ENCODE data around the gene CFAP46. TPM values are rescaled to one million over a fixed set of nuclear protein-coding genes. Genes with fewer than 3 reads are reported as not detected.

The CFAP46 gene
- total and polyA plus RNA-seq, 10 of the 15 experiments (the other 5 are each of a cell fraction or from before 2014, with no cell fraction given): 0.01 to 0.18 (median 0.03) TPM; not detected in 7

- DNase-seq (ENCODE audit: low read depth, low spot score): no peak
- ATAC-seq: no peak
- ChIA-PET CTCF (no interaction called here), SMC1A (ENCODE audit: uncharacterized antibody, unreplicated experiment) (no interaction called here), POLR2A (no interaction called here), RAD21 (ENCODE audit: unreplicated experiment) (no interaction called here)
- Histone ChIP-seq H3K4me2 (ENCODE audit: control insufficient read depth, insufficient read depth) (no peak overlapping the region), H3K4me1 (ENCODE audit: control insufficient read depth, insufficient read depth, low read length) (no peaks in the 10 kb centered on the region), H3K9me3 (replicated peaks; ENCODE audit: control insufficient read depth, insufficient read depth, low read length) (no peaks in the 10 kb centered on the region), H3K36me3 (ENCODE audit: control insufficient read depth in 2 of 2, insufficient read depth in 2 of 2, low read length in 1 of 2) (no peaks in the 10 kb centered on the region), H3K27me3 (replicated peaks in 1 of 2; ENCODE audit: control insufficient read depth in 2 of 2, insufficient read depth in 2 of 2, low read length in 1 of 2) (no peaks in the 10 kb centered on the region; a peak in 1 of 4 replicates), H3K4me3 (no peak overlapping the region), H3K79me2 (ENCODE audit: control insufficient read depth, insufficient read depth, low read length) (no peaks in the 10 kb centered on the region), H4K20me1 (ENCODE audit: control insufficient read depth, insufficient read depth) (no peaks in the 10 kb centered on the region), H3K9ac (ENCODE audit: control insufficient read depth, insufficient read depth, low read length) (no peak overlapping the region), H3K27ac (ENCODE audit: control insufficient read depth, insufficient read depth) (no peak overlapping the region), H2AFZ (ENCODE audit: control insufficient read depth, low read depth, low read length) (no peak overlapping the region)
- intact Hi-C loops (cut with micrococcal nuclease; ENCODE audit: unreplicated experiment) (no loop called here), in situ Hi-C loops (cut with MboI) (no loop called here)
- 3% methylated on average over 25 of the region's 30 CpGs for WGBS (ENCODE audit: insufficient coverage, insufficient replicate concordance, low lambda C conversion rate, missing lambda C conversion rate)
- TF ChIP-seq FOXK2 (IDR thresholded peaks at IDR 0.05) (no peak), ZNF207 (IDR thresholded peaks at IDR 0.05; ENCODE audit: borderline replicate concordance) (no peak), WRNIP1 (IDR thresholded peaks at IDR 0.05; ENCODE audit: borderline replicate concordance, low read depth, low read length) (no peak), GABPA (IDR thresholded peaks at IDR 0.05; ENCODE audit: low read depth) (no peak)
- BruUV-seq (replicated peaks): no TSS peak
- FAIRE-seq: no peak
Observed at GRCh38 chr10:132915411-132915810, 27.0 kb downstream of the CFAP46 start.

- in situ Hi-C loops (cut with MboI): no loop called here
- CTCF ChIA-PET: interaction anchor here (0.6 kb wide), 1 partner anchor 260 kb away, joined by 3 read pairs; no protein-coding TSS in a partner anchor
- no peak for TF ChIP-seq CBX5 (IDR thresholded peaks at IDR 0.05; ENCODE audit: low read depth)
- TF ChIP-seq PRDM15 (CRISPR knock-in tag; IDR thresholded peaks at IDR 0.05): no peak
- TF ChIP-seq ZNF274 (IDR thresholded peaks at IDR 0.05; ENCODE audit: insufficient read depth, insufficient read length): no peak
- no peak for TF ChIP-seq ZSCAN29 (IDR thresholded peaks at IDR 0.05)
- no peak for TF ChIP-seq RELB (IDR thresholded peaks at IDR 0.05; ENCODE audit: low read depth)
- no peak for TF ChIP-seq HCFC1 (IDR thresholded peaks at IDR 0.05; ENCODE audit: low read length)
- no peak for TF ChIP-seq BRCA1 (IDR thresholded peaks at IDR 0.05; ENCODE audit: low read depth, low read length)
- intact Hi-C loops (cut with micrococcal nuclease; ENCODE audit: unreplicated experiment): no loop called here
- Histone ChIP-seq H4K20me1 (ENCODE audit: control insufficient read depth, insufficient read depth) (no peaks in the 10 kb centered on the region), H3K79me2 (ENCODE audit: control insufficient read depth, insufficient read depth, low read length) (no peaks in the 10 kb centered on the region), H3K27me3 (replicated peaks in 1 of 2; ENCODE audit: control insufficient read depth in 2 of 2, insufficient read depth in 2 of 2, low read length in 1 of 2) (no peaks in the 10 kb centered on the region; a peak in 1 of 4 replicates), H3K4me2 (ENCODE audit: control insufficient read depth, insufficient read depth) (no peak overlapping the region), H3K4me1 (ENCODE audit: control insufficient read depth, insufficient read depth, low read length) (no peaks in the 10 kb centered on the region), H3K9me3 (replicated peaks; ENCODE audit: control insufficient read depth, insufficient read depth, low read length) (no peaks in the 10 kb centered on the region), H3K9ac (ENCODE audit: control insufficient read depth, insufficient read depth, low read length) (no peak overlapping the region), H3K27ac (ENCODE audit: control insufficient read depth, insufficient read depth) (no peak overlapping the region), H2AFZ (ENCODE audit: control insufficient read depth, low read depth, low read length) (no peak overlapping the region), H3K4me3 (no peak overlapping the region), H3K36me3 (ENCODE audit: control insufficient read depth in 2 of 2, insufficient read depth in 2 of 2, low read length in 1 of 2) (no peaks in the 10 kb centered on the region)
- SMC1A ChIA-PET (ENCODE audit: uncharacterized antibody, unreplicated experiment): no interaction called here
- no peak for DNase-seq (ENCODE audit: low read depth, low spot score)
- BruUV-seq (replicated peaks): no TSS peak
- WGBS (ENCODE audit: insufficient coverage, insufficient replicate concordance, low lambda C conversion rate, missing lambda C conversion rate): 5% methylated on average over 13 of the region's 17 CpGs
- no peak for FAIRE-seq
- RAD21 ChIA-PET (ENCODE audit: unreplicated experiment): no interaction called here
- no peak for ATAC-seq
- POLR2A ChIA-PET: no interaction called here
Observed at GRCh38 chr10:132914732-132915131, 27.6 kb downstream of the CFAP46 start.
